Progenitor cell of endocrine pancreas (in vitro differentiated cells): Measurements from ENCODE around the gene ITGB3. TPM values are rescaled to one million over a fixed set of nuclear protein-coding genes. Genes with fewer than 3 reads are reported as not detected.

ENCODE experiments used
- DNase-seq: peaks from one replicate; pipeline ENCODE4 v3.0.0; 2021; ENCODE audit warnings: low spot score; ENCODE audit not compliant: unreplicated experiment
- H3K27ac Mint-ChIP-seq: 2 replicates; pipeline ENCODE4 v1.8.0; 2021; ENCODE audit warnings: mild to moderate bottlenecking, moderate library complexity, mixed read lengths
- H3K27me3 Mint-ChIP-seq: 2 replicates; pipeline ENCODE4 v1.8.0; 2021; ENCODE audit warnings: mixed read lengths
- H3K36me3 Mint-ChIP-seq: 2 replicates; pipeline ENCODE4 v1.8.0; 2022; ENCODE audit warnings: mixed read lengths; ENCODE audit not compliant: insufficient read depth
- H3K4me1 Mint-ChIP-seq: 2 replicates; pipeline ENCODE4 v1.8.0; 2021; ENCODE audit warnings: low read depth, mixed read lengths
- H3K4me3 Mint-ChIP-seq: 2 replicates; pipeline ENCODE4 v1.8.0; 2021; ENCODE audit warnings: low read depth, mild to moderate bottlenecking, moderate library complexity, mixed read lengths
- H3K9me3 Mint-ChIP-seq: 2 replicates; pipeline ENCODE4 v1.8.0; 2021; ENCODE audit warnings: low read depth, mixed read lengths
- CTCF ChIP-seq: fragments of 200-600 bp; sonication (generic); IDR thresholded peaks from one replicate; pipeline ENCODE4 v1.5.0; 2021; ENCODE audit warnings: antibody characterized with exemption, mild to moderate bottlenecking; ENCODE audit not compliant: unreplicated experiment
- total RNA-seq: library from RNA; stranded (reverse); gene quantifications from 2 replicates; pipeline ENCODE4 v1.2.1, GENCODE V29; 2021

ITGB3 gene
- total RNA-seq, 1 donor from 2014 or later, result not detected

- no peak overlapping the region for H3K4me3 Mint-ChIP-seq
- no peak for TF ChIP-seq CTCF
- peaks cover 14% of the 10 kb centered on the region for H3K4me1 Mint-ChIP-seq
- peaks cover 6% of the 10 kb centered on the region for H3K27me3 Mint-ChIP-seq
- no peak overlapping the region for H3K27ac Mint-ChIP-seq
- H3K36me3 Mint-ChIP-seq, result peaks cover 2% of the 10 kb centered on the region
- no peak for DNase-seq
- H3K9me3 Mint-ChIP-seq, result peaks cover 5% of the 10 kb centered on the region
Observed at GRCh38 chr17:47273245-47273644, 19.6 kb downstream of the ITGB3 start.

- no peaks in the 10 kb centered on the region for H3K36me3 Mint-ChIP-seq
- H3K4me3 Mint-ChIP-seq, result no peak overlapping the region
- H3K27ac Mint-ChIP-seq, result no peak overlapping the region
- TF ChIP-seq CTCF, result no peak
- H3K9me3 Mint-ChIP-seq, result peaks cover 2% of the 10 kb centered on the region
- DNase-seq, result no peak
- peaks cover 6% of the 10 kb centered on the region for H3K27me3 Mint-ChIP-seq
- peaks cover 14% of the 10 kb centered on the region for H3K4me1 Mint-ChIP-seq
Observed at GRCh38 chr17:47274319-47275069, 20.9 kb downstream of the ITGB3 start.

- Mint-ChIP-seq H3K4me1 (peaks cover 14% of the 10 kb centered on the region), H3K27ac (peak overlapping the region; percentile 34), H3K27me3 (peaks cover 6% of the 10 kb centered on the region), H3K4me3 (peak overlapping the region; percentile 5), H3K36me3 (no peaks in the 10 kb centered on the region), H3K9me3 (no peaks in the 10 kb centered on the region)
- TF ChIP-seq CTCF, result no peak
- DNase-seq, result peak; percentile 27
Observed at GRCh38 chr17:47275245-47275984, 21.8 kb downstream of the ITGB3 start.

- H3K36me3 Mint-ChIP-seq, result no peaks in the 10 kb centered on the region
- no peak overlapping the region for H3K27ac Mint-ChIP-seq
- no peak for TF ChIP-seq CTCF
- peaks cover 6% of the 10 kb centered on the region for H3K27me3 Mint-ChIP-seq
- DNase-seq, result no peak
- H3K4me3 Mint-ChIP-seq, result no peak overlapping the region
- peaks cover 14% of the 10 kb centered on the region for H3K4me1 Mint-ChIP-seq
- H3K9me3 Mint-ChIP-seq, result no peaks in the 10 kb centered on the region
Observed at GRCh38 chr17:47276444-47276843, 22.8 kb downstream of the ITGB3 start.

GRCh38 chr17:47276868-47277267 is 23.2 kb downstream of the ITGB3 start:
- no peak for DNase-seq
- H3K27ac Mint-ChIP-seq, result no peak overlapping the region
- peaks cover 14% of the 10 kb centered on the region for H3K4me1 Mint-ChIP-seq

More at GRCh38 chr17:47276868-47277267, 23.2 kb downstream of the ITGB3 start:
- H3K4me3 Mint-ChIP-seq, result no peak overlapping the region
- H3K9me3 Mint-ChIP-seq, result no peaks in the 10 kb centered on the region
- H3K36me3 Mint-ChIP-seq, result no peaks in the 10 kb centered on the region
- peaks cover 6% of the 10 kb centered on the region for H3K27me3 Mint-ChIP-seq
- TF ChIP-seq CTCF, result no peak
